Subcutaneous adipose tissue (tissue), 4 donors: ENCODE measurements around the gene RAB40B. TPM values are rescaled to one million over a fixed set of nuclear protein-coding genes. Genes with fewer than 3 reads are reported as not detected.

ENCODE experiments used
- CTCF ChIP-seq: fragments of 450-650 bp; IDR thresholded peaks from one replicate; pipeline ENCODE4 v1.5.1; 2016; ENCODE audit warnings: low read depth, mild to moderate bottlenecking, control low read depth, antibody characterized with exemption, moderate library complexity
- total RNA-seq, 4 donors: library from RNA; depleted of rRNA; stranded (reverse); fragments of >200 nt; gene quantifications; one replicate each; pipeline ENCODE4 v1.1.0, GENCODE V29; 2016

RAB40B gene
- total RNA-seq, 4 donors from 2014 or later, result 6.5 to 26.0 (median 8.5) TPM

- no peak for TF ChIP-seq CTCF
These were observed 6.8 kb downstream of the RAB40B start for GRCh38 chr17:82691714-82692113.

GRCh38 chr17:82690786-82691489 lies 7.6 kb downstream of the RAB40B start:
- no peak for TF ChIP-seq CTCF

GRCh38 chr17:82689077-82689476 lies 9.4 kb downstream of the RAB40B start:
- TF ChIP-seq CTCF, result no peak

GRCh38 chr17:82687871-82688270 lies 10.6 kb downstream of the RAB40B start:
- TF ChIP-seq CTCF, result no peak

- TF ChIP-seq CTCF, result no peak
These were observed 11.1 kb downstream of the RAB40B start for GRCh38 chr17:82687375-82687861.

GRCh38 chr17:82686366-82687324 lies 11.9 kb downstream of the RAB40B start:
- no peak for TF ChIP-seq CTCF

GRCh38 chr17:82685291-82685690 lies 13.2 kb downstream of the RAB40B start:
- TF ChIP-seq CTCF, result no peak
